Measurements from ENCODE around the gene KRT78. TPM values are rescaled to one million over a fixed set of nuclear protein-coding genes. Genes with fewer than 3 reads are reported as not detected.

Gene KRT78
- total RNA-seq, 1 experiment from 2014 or later: not detected

DNA sequence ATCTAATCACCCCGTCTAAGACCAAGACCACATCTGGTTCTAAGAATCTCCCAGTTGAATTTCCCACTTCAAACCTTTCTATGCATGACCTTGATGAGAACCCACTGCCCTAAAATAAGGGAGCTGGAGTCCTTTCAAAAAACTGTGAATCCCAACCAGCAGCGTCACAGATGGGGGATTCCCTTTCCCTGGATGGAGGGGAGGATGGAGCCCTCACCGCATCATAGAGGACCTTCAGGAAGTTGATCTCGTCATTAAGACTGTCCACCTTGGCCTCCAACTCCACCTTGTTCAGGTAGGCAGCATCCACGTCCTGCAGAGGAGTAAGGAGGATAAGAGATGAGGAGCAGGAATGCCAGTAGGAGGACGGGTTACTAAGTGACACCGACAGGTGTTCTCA is 39.6 kb downstream of the KRT78 start:
- no peak for DNase-seq (ENCODE audit: unreplicated experiment)
- Mint-ChIP-seq H3K9me3 (ENCODE audit: unreplicated experiment) (no peaks in the 10 kb centered on the region), H3K27me3 (ENCODE audit: insufficient read depth, unreplicated experiment) (peaks cover 38% of the 10 kb centered on the region), H3K4me1 (ENCODE audit: insufficient read depth, unreplicated experiment) (peaks cover 2% of the 10 kb centered on the region), H3K4me3 (ENCODE audit: unreplicated experiment) (no peak overlapping the region), H3K27ac (ENCODE audit: low read depth, unreplicated experiment) (no peak overlapping the region), H3K36me3 (ENCODE audit: insufficient read depth, unreplicated experiment) (no peaks in the 10 kb centered on the region)
- TF ChIP-seq, protein P1, sequence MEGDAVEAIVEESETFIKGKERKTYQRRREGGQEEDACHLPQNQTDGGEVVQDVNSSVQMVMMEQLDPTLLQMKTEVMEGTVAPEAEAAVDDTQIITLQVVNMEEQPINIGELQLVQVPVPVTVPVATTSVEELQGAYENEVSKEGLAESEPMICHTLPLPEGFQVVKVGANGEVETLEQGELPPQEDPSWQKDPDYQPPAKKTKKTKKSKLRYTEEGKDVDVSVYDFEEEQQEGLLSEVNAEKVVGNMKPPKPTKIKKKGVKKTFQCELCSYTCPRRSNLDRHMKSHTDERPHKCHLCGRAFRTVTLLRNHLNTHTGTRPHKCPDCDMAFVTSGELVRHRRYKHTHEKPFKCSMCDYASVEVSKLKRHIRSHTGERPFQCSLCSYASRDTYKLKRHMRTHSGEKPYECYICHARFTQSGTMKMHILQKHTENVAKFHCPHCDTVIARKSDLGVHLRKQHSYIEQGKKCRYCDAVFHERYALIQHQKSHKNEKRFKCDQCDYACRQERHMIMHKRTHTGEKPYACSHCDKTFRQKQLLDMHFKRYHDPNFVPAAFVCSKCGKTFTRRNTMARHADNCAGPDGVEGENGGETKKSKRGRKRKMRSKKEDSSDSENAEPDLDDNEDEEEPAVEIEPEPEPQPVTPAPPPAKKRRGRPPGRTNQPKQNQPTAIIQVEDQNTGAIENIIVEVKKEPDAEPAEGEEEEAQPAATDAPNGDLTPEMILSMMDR (IDR thresholded peaks at IDR 0.05; ENCODE audit: unreplicated experiment): no peak
- POLR2A ChIA-PET: no interaction called here
- CTCF ChIA-PET: interaction anchor here (0.6 kb wide), 1 partner anchor 12 kb away, joined by 3 read pairs; no protein-coding TSS in a partner anchor
- no TSS peak for BruUV-seq (replicated peaks)
- intact Hi-C loops (cut with micrococcal nuclease): no loop called here

DNA sequence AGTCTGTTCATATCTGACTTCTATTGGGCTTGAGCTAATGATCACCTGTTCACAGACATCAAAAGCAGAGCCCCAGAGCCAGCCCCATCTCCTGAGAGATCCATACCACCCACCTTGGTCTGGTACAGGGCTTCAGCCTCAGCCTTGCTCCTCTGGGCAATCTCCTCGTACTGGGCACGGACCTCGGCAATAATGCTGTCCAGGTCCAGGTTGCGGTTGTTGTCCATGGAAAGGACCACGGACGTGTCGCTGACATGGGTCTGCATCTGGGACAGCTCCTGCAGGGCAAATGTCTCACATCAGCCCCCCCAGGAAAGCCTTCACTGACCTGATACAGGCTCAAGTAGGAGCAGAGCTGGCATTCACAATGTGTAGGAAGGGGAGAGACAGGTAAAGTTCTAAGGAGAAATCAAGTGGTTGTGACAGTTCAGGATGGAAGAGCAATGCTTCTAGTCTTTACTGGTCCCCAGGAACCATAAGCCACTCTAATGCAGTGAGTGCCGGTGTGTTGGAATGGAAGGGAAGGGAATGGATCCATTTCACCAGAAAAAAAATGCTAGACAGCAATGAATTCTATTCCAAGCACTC is 40.1 kb downstream of the KRT78 start:
- H3K27me3 Mint-ChIP-seq (ENCODE audit: insufficient read depth, unreplicated experiment): peaks cover 38% of the 10 kb centered on the region
- ChIA-PET CTCF (interaction anchor here (0.8 to 1.3 kb wide), 2 partner anchors 18 to 52 kb away, joined by 3 to 4 read pairs; no protein-coding TSS in a partner anchor), POLR2A (no interaction called here)
- no TSS peak for BruUV-seq (replicated peaks)
- no peaks in the 10 kb centered on the region for H3K4me1 Mint-ChIP-seq (ENCODE audit: insufficient read depth, unreplicated experiment)
- no peak overlapping the region for H3K4me3 Mint-ChIP-seq (ENCODE audit: unreplicated experiment)
- no peaks in the 10 kb centered on the region for H3K9me3 Mint-ChIP-seq (ENCODE audit: unreplicated experiment)
- no peak for DNase-seq (ENCODE audit: unreplicated experiment)
- intact Hi-C loops (cut with micrococcal nuclease): no loop called here
- H3K36me3 Mint-ChIP-seq (ENCODE audit: insufficient read depth, unreplicated experiment): no peaks in the 10 kb centered on the region
- TF ChIP-seq, protein P1 (IDR thresholded peaks at IDR 0.05; ENCODE audit: unreplicated experiment): no peak
- H3K27ac Mint-ChIP-seq (ENCODE audit: low read depth, unreplicated experiment): no peak overlapping the region

DNA sequence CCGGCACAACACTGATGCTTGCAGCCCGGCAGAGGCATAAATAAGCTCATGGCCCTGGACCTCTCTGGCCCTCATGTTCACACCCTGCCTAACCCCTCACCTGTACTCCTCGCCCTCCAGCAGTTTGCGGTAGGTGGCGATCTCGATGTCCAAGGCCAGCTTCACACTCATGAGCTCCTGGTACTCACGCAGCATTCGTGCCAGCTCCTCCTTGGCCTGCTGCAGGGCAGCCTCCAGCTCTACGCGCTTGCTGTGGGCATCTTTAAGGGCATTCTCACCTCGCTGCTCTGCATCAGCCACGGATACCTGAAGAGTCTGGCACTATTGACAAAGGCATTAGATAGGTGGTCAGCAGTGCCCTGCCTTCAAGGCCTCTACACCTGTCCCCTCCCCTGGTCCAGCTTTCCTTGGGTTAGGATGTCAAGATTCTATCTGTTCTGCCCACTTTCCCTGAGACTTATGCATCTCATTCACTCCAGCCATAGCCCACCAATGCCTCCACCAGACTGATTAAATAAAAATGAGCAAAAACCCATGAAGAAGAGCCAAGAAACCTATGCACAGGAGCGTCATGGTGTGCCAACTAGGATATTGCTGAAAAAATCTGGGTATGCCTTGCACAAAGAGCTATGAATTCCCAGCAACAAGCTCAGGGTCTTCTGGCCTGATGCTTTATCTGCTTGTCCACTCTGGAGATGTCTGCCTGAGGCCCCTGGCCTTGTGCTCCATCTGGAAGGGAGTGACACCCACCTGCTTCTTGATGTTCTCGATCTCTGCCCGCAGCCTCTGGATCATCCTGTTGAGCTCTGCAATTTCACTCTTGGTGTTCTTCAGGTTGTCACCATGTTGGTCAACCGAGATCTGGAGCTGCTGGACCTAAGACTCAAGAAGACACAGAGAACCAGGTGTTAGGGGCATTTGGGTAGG is 41.0 kb downstream of the KRT78 start:
- intact Hi-C loops (cut with micrococcal nuclease): no loop called here
- Mint-ChIP-seq H3K36me3 (ENCODE audit: insufficient read depth, unreplicated experiment) (no peaks in the 10 kb centered on the region), H3K4me1 (ENCODE audit: insufficient read depth, unreplicated experiment) (no peaks in the 10 kb centered on the region), H3K27ac (ENCODE audit: low read depth, unreplicated experiment) (no peak overlapping the region), H3K9me3 (ENCODE audit: unreplicated experiment) (no peaks in the 10 kb centered on the region), H3K4me3 (ENCODE audit: unreplicated experiment) (no peak overlapping the region), H3K27me3 (ENCODE audit: insufficient read depth, unreplicated experiment) (peaks cover 47% of the 10 kb centered on the region)
- DNase-seq (ENCODE audit: unreplicated experiment): no peak
- CTCF ChIA-PET: interaction anchor here (0.8 to 1.3 kb wide), 2 partner anchors 17 to 52 kb away, joined by 3 to 4 read pairs; no protein-coding TSS in a partner anchor
- POLR2A ChIA-PET: interaction anchor here (0.7 to 1.1 kb wide), 2 partner anchors 12 to 485 kb away, joined by 3 read pairs; no protein-coding TSS in a partner anchor
- TF ChIP-seq, protein P1 (IDR thresholded peaks at IDR 0.05; ENCODE audit: unreplicated experiment): no peak
- BruUV-seq (replicated peaks): no TSS peak

Measured in MCF 10A (cell line).